OCI-LY1 (cell line): ENCODE data around the gene CREG2.

ENCODE experiments used
- H2AFZ ChIP-seq: fragments of 200-600 bp; sonication (generic), shearing (Covaris generic); 2 replicates; pipeline ENCODE4 v1.6.0; 2014; ENCODE audit warnings: antibody characterized with exemption, mild to moderate bottlenecking, low read length
- H3F3A ChIP-seq: fragments of 200-600 bp; sonication (generic), shearing (Covaris generic); 2 replicates; pipeline ENCODE4 v1.6.0; 2014; ENCODE audit warnings: mild to moderate bottlenecking, antibody characterized with exemption, low read length, moderate library complexity; ENCODE audit not compliant: insufficient read depth
- H3K27ac ChIP-seq: fragments of 200-600 bp; sonication (generic); 2 replicates; pipeline ENCODE4 v1.5.1; 2014; ENCODE audit warnings: low read length, mixed run types, mild to moderate bottlenecking, low read depth; ENCODE audit not compliant: poor library complexity, severe bottlenecking
- H3K27me3 ChIP-seq: fragments of 200-600 bp; sonication (generic); 2 replicates; pipeline ENCODE4 v1.6.0; 2014; ENCODE audit warnings: antibody characterized with exemption, mild to moderate bottlenecking, low read length, moderate library complexity; ENCODE audit not compliant: insufficient read depth
- H3K36me3 ChIP-seq: fragments of 200-600 bp; sonication (generic); 2 replicates; pipeline ENCODE4 v1.6.1; 2014; ENCODE audit warnings: mild to moderate bottlenecking, antibody characterized with exemption, low read length, moderate library complexity, mixed read lengths; ENCODE audit not compliant: insufficient read depth
- H3K4me1 ChIP-seq: fragments of 200-600 bp; sonication (generic); 2 replicates; pipeline ENCODE4 v1.5.1; 2014; ENCODE audit warnings: mild to moderate bottlenecking, low read length, moderate library complexity; ENCODE audit not compliant: insufficient read depth, severe bottlenecking
- H3K4me2 ChIP-seq: fragments of 200-600 bp; sonication (generic), shearing (Covaris generic); 2 replicates; pipeline ENCODE4 v1.6.1; 2014; ENCODE audit warnings: low read length
- H3K4me3 ChIP-seq: fragments of 200-600 bp; sonication (generic); 2 replicates; pipeline ENCODE4 v1.5.1; 2014; ENCODE audit warnings: low read length, low read depth, mild to moderate bottlenecking, mixed read lengths; ENCODE audit not compliant: poor library complexity, severe bottlenecking
- H3K79me2 ChIP-seq: fragments of 200-600 bp; shearing (Covaris generic); 2 replicates; pipeline ENCODE4 v1.6.1; 2016; ENCODE audit warnings: mixed run types, low read length, mixed read lengths; ENCODE audit not compliant: insufficient read depth
- H3K9ac ChIP-seq: fragments of 200-600 bp; sonication (generic), shearing (Covaris generic); 2 replicates; pipeline ENCODE4 v1.6.1; 2014; ENCODE audit warnings: mild to moderate bottlenecking, low read length, mixed read lengths
- H3K9me2 ChIP-seq: fragments of 200-600 bp; sonication (generic), shearing (Covaris generic); 2 replicates; pipeline ENCODE4 v1.6.1; 2014; ENCODE audit warnings: low read depth, mild to moderate bottlenecking, low read length, mixed read lengths
- H3K9me3 ChIP-seq: fragments of 200-600 bp; shearing (Covaris generic); 2 replicates; pipeline ENCODE4 v1.6.1; 2014; ENCODE audit warnings: low read length, mixed read lengths
- H4K20me1 ChIP-seq: fragments of 200-600 bp; sonication (generic), shearing (Covaris generic); 2 replicates; pipeline ENCODE4 v1.6.0; 2016; ENCODE audit warnings: mild to moderate bottlenecking, low read length; ENCODE audit not compliant: insufficient read depth
- CTCF ChIP-seq: fragments of 200-600 bp; sonication (generic), shearing (Covaris generic); IDR thresholded peaks from 2 replicates; pipeline ENCODE4 v1.5.1; 2017; ENCODE audit warnings: mild to moderate bottlenecking, antibody characterized with exemption, low read length, moderate library complexity, mixed read lengths
- EZH2 ChIP-seq: fragments of 200-600 bp; sonication (generic), shearing (Covaris generic); IDR thresholded peaks from 2 replicates; pipeline ENCODE4 v1.8.0; 2017; ENCODE audit warnings: borderline replicate concordance, mixed run types, mild to moderate bottlenecking, antibody characterized with exemption, low read length, moderate library complexity, mixed read lengths

Gene CREG2

GRCh38 chr2:101432411-101433181 is 45.3 kb upstream of the CREG2 start:
- Histone ChIP-seq H3K9me3 (no peaks in the 10 kb centered on the region), H3K27me3 (no peaks in the 10 kb centered on the region), H3K4me2 (no peak overlapping the region), H2AFZ (no peak overlapping the region), H3K4me1 (no peaks in the 10 kb centered on the region), H4K20me1 (no peaks in the 10 kb centered on the region), H3K4me3 (no peak overlapping the region), H3K79me2 (no peaks in the 10 kb centered on the region), H3F3A (no peaks in the 10 kb centered on the region), H3K9me2 (no peaks in the 10 kb centered on the region), H3K27ac (no peak overlapping the region), H3K9ac (no peak overlapping the region), H3K36me3 (no peaks in the 10 kb centered on the region)
- TF ChIP-seq CTCF (no peak), EZH2 (no peak)

GRCh38 chr2:101431486-101431885 is 44.2 kb upstream of the CREG2 start:
- no peaks in the 10 kb centered on the region for H3K9me3 ChIP-seq
- H3K9me2 ChIP-seq, result no peaks in the 10 kb centered on the region
- H3K27ac ChIP-seq, result no peak overlapping the region
- H3K27me3 ChIP-seq, result no peaks in the 10 kb centered on the region
- TF ChIP-seq EZH2, result no peak
- TF ChIP-seq CTCF, result no peak
- H3K79me2 ChIP-seq, result no peaks in the 10 kb centered on the region
- H3K9ac ChIP-seq, result no peak overlapping the region
- H4K20me1 ChIP-seq, result no peaks in the 10 kb centered on the region
- no peaks in the 10 kb centered on the region for H3F3A ChIP-seq
- H3K4me3 ChIP-seq, result no peak overlapping the region
- no peaks in the 10 kb centered on the region for H3K36me3 ChIP-seq
- H3K4me1 ChIP-seq, result no peaks in the 10 kb centered on the region
- no peak overlapping the region for H2AFZ ChIP-seq
- H3K4me2 ChIP-seq, result no peak overlapping the region

- H4K20me1 ChIP-seq, result no peaks in the 10 kb centered on the region
- H3F3A ChIP-seq, result no peaks in the 10 kb centered on the region
- H3K27me3 ChIP-seq, result no peaks in the 10 kb centered on the region
- H3K9me3 ChIP-seq, result no peaks in the 10 kb centered on the region
- H3K4me2 ChIP-seq, result no peak overlapping the region
- no peak for TF ChIP-seq EZH2
- TF ChIP-seq CTCF, result no peak
- no peaks in the 10 kb centered on the region for H3K79me2 ChIP-seq
- H3K36me3 ChIP-seq, result no peaks in the 10 kb centered on the region
- H3K27ac ChIP-seq, result no peak overlapping the region
- H2AFZ ChIP-seq, result no peak overlapping the region
- H3K4me3 ChIP-seq, result no peak overlapping the region
- no peaks in the 10 kb centered on the region for H3K4me1 ChIP-seq
- H3K9me2 ChIP-seq, result no peaks in the 10 kb centered on the region
- H3K9ac ChIP-seq, result no peak overlapping the region
These were observed 42.9 kb upstream of the CREG2 start for GRCh38 chr2:101430156-101430555.
